ENCODE data around the gene LRBA.

GRCh38 chr4:150501983-150502382 lies 513.1 kb downstream of the LRBA start:
- TF ChIP-seq CTCF (IDR thresholded peaks at IDR 0.05; ENCODE audit: borderline replicate concordance, extremely low read depth, low read length, poor library complexity, severe bottlenecking) = no peak
- TF ChIP-seq EZH2 (IDR thresholded peaks at IDR 0.05; ENCODE audit: borderline replicate concordance, low read depth, low read length, severe bottlenecking) = no peak
